ENCODE data around the gene TMEM235.

TMEM235 gene

GRCh38 chr17:78239489-78239931 lies 8.1 kb downstream of the TMEM235 start:
- no peak overlapping the region for H3K4me3 ChIP-seq (ENCODE audit: low read depth, low read length)
- CTCF ChIA-PET: interaction anchor here (1.5 to 8.6 kb wide), 2 partner anchors 10 to 17 kb away, joined by 5 to 60 read pairs; no protein-coding TSS in a partner anchor
- H3K9me3 ChIP-seq (ENCODE audit: control insufficient read depth, insufficient read depth, low read depth, low read length): no peaks in the 10 kb centered on the region
- no peak overlapping the region for H3K27ac ChIP-seq (ENCODE audit: extremely low read depth, low read depth, low read length)
- no peaks in the 10 kb centered on the region for H3K4me1 ChIP-seq (ENCODE audit: control insufficient read depth, insufficient read depth, low read length)
- TF ChIP-seq INSM2 (tag by site-specific recombination; IDR thresholded peaks at IDR 0.05) (no peak), KLF1 (tag by site-specific recombination; IDR thresholded peaks at IDR 0.05) (peak; percentile 80)
- POLR2A ChIA-PET: no interaction called here
- no peaks in the 10 kb centered on the region for H3K36me3 ChIP-seq (ENCODE audit: control insufficient read depth in 2 of 2, insufficient read depth in 1 of 2, low read length in 2 of 2)

GRCh38 chr17:78240012-78240655 lies 8.7 kb downstream of the TMEM235 start:
- CTCF ChIA-PET: interaction anchor here (8.6 kb wide), 1 partner anchor 9 kb away, joined by 60 read pairs; no protein-coding TSS in a partner anchor
- no peaks in the 10 kb centered on the region for H3K36me3 ChIP-seq (ENCODE audit: control insufficient read depth in 2 of 2, insufficient read depth in 1 of 2, low read length in 2 of 2)
- no peaks in the 10 kb centered on the region for H3K4me1 ChIP-seq (ENCODE audit: control insufficient read depth, insufficient read depth, low read length)
- no peak overlapping the region for H3K27ac ChIP-seq (ENCODE audit: extremely low read depth, low read depth, low read length)
- POLR2A ChIA-PET: no interaction called here
- TF ChIP-seq GLIS2 (tag by site-specific recombination; IDR thresholded peaks at IDR 0.05) (0 out of 2 replicates have a peak, but pooled peaks have one; percentile 6), TRIM28 (IDR thresholded peaks at IDR 0.05; ENCODE audit: borderline replicate concordance, low read length) (no peak), ZNF19 (tag by site-specific recombination; IDR thresholded peaks at IDR 0.05; ENCODE audit: low read depth) (no peak)
- TF ChIP-seq, protein P1, sequence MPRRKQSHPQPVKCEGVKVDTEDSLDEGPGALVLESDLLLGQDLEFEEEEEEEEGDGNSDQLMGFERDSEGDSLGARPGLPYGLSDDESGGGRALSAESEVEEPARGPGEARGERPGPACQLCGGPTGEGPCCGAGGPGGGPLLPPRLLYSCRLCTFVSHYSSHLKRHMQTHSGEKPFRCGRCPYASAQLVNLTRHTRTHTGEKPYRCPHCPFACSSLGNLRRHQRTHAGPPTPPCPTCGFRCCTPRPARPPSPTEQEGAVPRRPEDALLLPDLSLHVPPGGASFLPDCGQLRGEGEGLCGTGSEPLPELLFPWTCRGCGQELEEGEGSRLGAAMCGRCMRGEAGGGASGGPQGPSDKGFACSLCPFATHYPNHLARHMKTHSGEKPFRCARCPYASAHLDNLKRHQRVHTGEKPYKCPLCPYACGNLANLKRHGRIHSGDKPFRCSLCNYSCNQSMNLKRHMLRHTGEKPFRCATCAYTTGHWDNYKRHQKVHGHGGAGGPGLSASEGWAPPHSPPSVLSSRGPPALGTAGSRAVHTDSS (tag by site-specific recombination; IDR thresholded peaks at IDR 0.05): no peak
- H3K4me3 ChIP-seq (ENCODE audit: low read depth, low read length): no peak overlapping the region
- H3K9me3 ChIP-seq (ENCODE audit: control insufficient read depth, insufficient read depth, low read depth, low read length): no peaks in the 10 kb centered on the region

DNA sequence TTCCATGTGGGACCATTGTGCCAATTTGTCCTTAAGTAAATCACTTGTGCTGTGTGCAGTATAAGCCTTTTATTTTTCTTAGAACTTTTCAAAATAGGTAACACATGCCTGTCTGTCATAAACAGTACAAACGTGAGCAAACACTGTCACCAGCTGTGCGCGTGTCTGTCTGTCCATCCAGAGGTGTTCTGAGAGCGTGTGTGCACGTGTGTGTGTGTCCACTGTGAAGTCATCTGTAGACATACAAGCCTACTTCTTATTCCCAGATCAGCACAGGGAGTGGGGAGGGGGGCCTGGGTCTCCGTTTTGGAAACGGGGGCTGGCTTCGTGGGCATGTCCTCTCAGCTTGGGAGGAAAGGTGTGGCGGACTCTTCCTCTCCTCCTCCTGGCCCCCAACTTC lies 9.4 kb downstream of the TMEM235 start:
- TF ChIP-seq ZNF23 (tag by site-specific recombination; IDR thresholded peaks at IDR 0.05; ENCODE audit: borderline replicate concordance) (no peak), ZNF530 (tag by site-specific recombination; IDR thresholded peaks at IDR 0.05; ENCODE audit: low read depth) (no peak), ZFP37 (tag by site-specific recombination; IDR thresholded peaks at IDR 0.05) (no peak), ZBTB21 (tag by site-specific recombination; IDR thresholded peaks at IDR 0.05) (no peak), ZNF18 (tag by site-specific recombination; IDR thresholded peaks at IDR 0.05) (no peak), ZBTB20 (tag by site-specific recombination; IDR thresholded peaks at IDR 0.05) (no peak), GLIS2 (tag by site-specific recombination; IDR thresholded peaks at IDR 0.05) (no peak), ZBTB1 (tag by site-specific recombination; IDR thresholded peaks at IDR 0.05) (no peak)
- TF ChIP-seq, protein P2, sequence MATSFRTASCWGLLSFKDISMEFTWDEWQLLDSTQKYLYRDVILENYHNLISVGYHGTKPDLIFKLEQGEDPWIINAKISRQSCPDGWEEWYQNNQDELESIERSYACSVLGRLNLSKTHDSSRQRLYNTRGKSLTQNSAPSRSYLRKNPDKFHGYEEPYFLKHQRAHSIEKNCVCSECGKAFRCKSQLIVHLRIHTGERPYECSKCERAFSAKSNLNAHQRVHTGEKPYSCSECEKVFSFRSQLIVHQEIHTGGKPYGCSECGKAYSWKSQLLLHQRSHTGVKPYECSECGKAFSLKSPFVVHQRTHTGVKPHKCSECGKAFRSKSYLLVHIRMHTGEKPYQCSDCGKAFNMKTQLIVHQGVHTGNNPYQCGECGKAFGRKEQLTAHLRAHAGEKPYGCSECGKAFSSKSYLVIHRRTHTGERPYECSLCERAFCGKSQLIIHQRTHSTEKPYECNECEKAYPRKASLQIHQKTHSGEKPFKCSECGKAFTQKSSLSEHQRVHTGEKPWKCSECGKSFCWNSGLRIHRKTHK (tag by site-specific recombination; IDR thresholded peaks at IDR 0.05): no peak
- H3K27ac ChIP-seq (ENCODE audit: extremely low read depth, low read depth, low read length): no peak overlapping the region
- H3K4me3 ChIP-seq (ENCODE audit: low read depth, low read length): no peak overlapping the region
- H3K36me3 ChIP-seq (ENCODE audit: control insufficient read depth in 2 of 2, insufficient read depth in 1 of 2, low read length in 2 of 2): no peaks in the 10 kb centered on the region
- ChIA-PET CTCF (interaction anchor here (8.6 kb wide), 1 partner anchor 9 kb away, joined by 60 read pairs; no protein-coding TSS in a partner anchor), POLR2A (interaction anchor here (1.1 kb wide), 1 partner anchor 10 kb away, joined by 3 read pairs; no protein-coding TSS in a partner anchor)
- H3K9me3 ChIP-seq (ENCODE audit: control insufficient read depth, insufficient read depth, low read depth, low read length): no peaks in the 10 kb centered on the region
- H3K4me1 ChIP-seq (ENCODE audit: control insufficient read depth, insufficient read depth, low read length): no peaks in the 10 kb centered on the region

Data from HEK293 (cell line).